ENCODE measurements around the gene PCNT.

GRCh38 chr21:46422636-46423241 is 98.8 kb downstream of the PCNT start:
- TF ChIP-seq CTCF (IDR thresholded peaks at IDR 0.05) (no peak), POLR2A (IDR thresholded peaks at IDR 0.05) (no peak), POLR2AphosphoS5 (IDR thresholded peaks at IDR 0.05) (no peak)

Measured in breast epithelium (tissue), 3 donors.